ENCODE measurements around the gene PPP1R13B. TPM values are rescaled to one million over a fixed set of nuclear protein-coding genes. Genes with fewer than 3 reads are reported as not detected.
"Not testable (repeated sequence)": the region's sequence is repeated elsewhere in the genome, so short reads cannot be mapped to it uniquely, and the experiment has no call there.

Gene PPP1R13B
- total and polyA plus RNA-seq, 2 donors from 2014 or later = 15.1 to 69.4 TPM

DNA sequence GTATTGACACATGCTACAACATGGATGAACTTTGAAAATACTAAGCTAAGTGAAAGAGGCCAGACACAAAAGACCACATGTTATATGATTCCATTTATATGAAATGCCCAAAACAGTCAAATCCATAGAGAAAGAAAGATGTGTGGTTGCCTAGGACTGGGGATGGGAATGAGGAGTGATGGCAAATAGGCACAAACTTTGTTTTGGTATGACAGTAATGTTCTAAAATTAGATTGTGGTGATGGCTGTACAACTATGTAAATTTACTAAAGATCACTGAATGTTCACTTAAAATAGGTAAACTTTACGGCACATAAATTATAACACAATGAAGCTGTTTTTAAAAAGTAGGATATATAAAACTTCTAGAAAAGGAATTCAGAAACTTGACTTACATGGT lies 41.7 kb downstream of the PPP1R13B start:
- no peak for TF ChIP-seq CTCF (IDR thresholded peaks at IDR 0.05; ENCODE audit: borderline replicate concordance, extremely low read depth, insufficient read depth)
- Histone ChIP-seq H3K9me3 (ENCODE audit: control insufficient read depth in 2 of 3, insufficient read depth in 1 of 3, low read length in 3 of 3) (no peaks in the 10 kb centered on the region), H3K4me3 (ENCODE audit: low read length in 3 of 3) (no peak overlapping the region), H3K4me1 (ENCODE audit: control insufficient read depth in 2 of 3, insufficient read depth in 2 of 3, low read depth in 1 of 3, low read length in 3 of 3) (no peaks in the 10 kb centered on the region), H3K27me3 (ENCODE audit: control insufficient read depth, insufficient read depth, low read length) (no peaks in the 10 kb centered on the region), H3K27ac (ENCODE audit: low read depth in 2 of 2, low read length in 2 of 2) (no peak overlapping the region), H3K9ac (ENCODE audit: low read length in 3 of 3) (no peak overlapping the region), H3K36me3 (ENCODE audit: control insufficient read depth in 2 of 3, insufficient read depth in 3 of 3, low read length in 3 of 3) (no peaks in the 10 kb centered on the region)
- no peak for FAIRE-seq
- intact Hi-C loops (cut with DNase I) = no loop called here
- no peak for DNase-seq

DNA sequence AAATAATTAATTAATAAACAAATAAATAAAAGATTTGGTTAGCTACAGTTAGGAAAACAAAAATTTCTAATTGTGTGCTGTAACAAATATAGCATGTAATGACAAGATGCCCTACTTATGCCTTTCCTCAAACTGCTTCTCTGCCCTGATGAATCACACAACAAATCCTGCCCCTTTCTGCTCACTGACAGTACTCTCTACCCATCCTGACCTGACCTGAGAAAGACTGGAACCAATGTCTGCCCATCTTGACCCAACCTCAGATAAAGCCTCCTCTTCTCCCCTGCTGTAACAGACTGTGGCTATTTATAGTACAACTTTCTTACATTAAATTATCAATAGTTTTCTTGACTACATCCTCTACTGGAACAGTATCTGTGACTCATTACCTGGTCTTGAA lies 43.7 kb downstream of the PPP1R13B start:
- Histone ChIP-seq H3K36me3 (ENCODE audit: control insufficient read depth in 2 of 3, insufficient read depth in 3 of 3, low read length in 3 of 3) (no peaks in the 10 kb centered on the region), H3K4me1 (ENCODE audit: control insufficient read depth in 2 of 3, insufficient read depth in 2 of 3, low read depth in 1 of 3, low read length in 3 of 3) (no peaks in the 10 kb centered on the region), H3K4me3 (ENCODE audit: low read length in 3 of 3) (no peak overlapping the region), H3K27me3 (ENCODE audit: control insufficient read depth, insufficient read depth, low read length) (no peaks in the 10 kb centered on the region), H3K27ac (ENCODE audit: low read depth in 2 of 2, low read length in 2 of 2) (no peak overlapping the region), H3K9me3 (ENCODE audit: control insufficient read depth in 2 of 3, insufficient read depth in 1 of 3, low read length in 3 of 3) (no peaks in the 10 kb centered on the region), H3K9ac (ENCODE audit: low read length in 3 of 3) (no peak overlapping the region)
- DNase-seq (no peak), FAIRE-seq (no peak)
- no peak for TF ChIP-seq CTCF (IDR thresholded peaks at IDR 0.05; ENCODE audit: borderline replicate concordance, extremely low read depth, insufficient read depth)
- intact Hi-C loops (cut with DNase I) = no loop called here

DNA sequence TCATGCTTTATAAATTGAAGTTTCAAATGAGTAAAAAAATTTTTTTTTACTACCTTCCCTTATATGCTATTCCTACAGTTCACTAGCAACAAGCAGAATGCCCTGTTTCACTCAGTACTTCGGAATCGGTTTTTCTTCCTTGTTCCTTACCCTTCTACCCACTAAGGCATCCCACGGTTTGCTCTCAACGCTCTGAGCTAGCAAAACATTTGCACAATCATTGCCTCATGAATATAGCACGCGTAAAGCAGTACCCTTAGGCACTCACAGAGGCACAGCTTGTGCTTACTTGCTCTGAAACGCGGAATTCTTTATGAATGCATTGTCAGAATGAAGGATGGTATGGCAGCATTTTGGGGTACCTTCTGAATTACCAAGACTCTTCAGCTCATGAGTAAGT lies 45.0 kb downstream of the PPP1R13B start:
- Histone ChIP-seq H3K9me3 (ENCODE audit: control insufficient read depth in 2 of 3, insufficient read depth in 1 of 3, low read length in 3 of 3) (no peaks in the 10 kb centered on the region), H3K4me3 (ENCODE audit: low read length in 3 of 3) (no peak overlapping the region), H3K4me1 (ENCODE audit: control insufficient read depth in 2 of 3, insufficient read depth in 2 of 3, low read depth in 1 of 3, low read length in 3 of 3) (no peaks in the 10 kb centered on the region), H3K27me3 (ENCODE audit: control insufficient read depth, insufficient read depth, low read length) (no peaks in the 10 kb centered on the region), H3K36me3 (ENCODE audit: control insufficient read depth in 2 of 3, insufficient read depth in 3 of 3, low read length in 3 of 3) (no peaks in the 10 kb centered on the region), H3K27ac (ENCODE audit: low read depth in 2 of 2, low read length in 2 of 2) (no peak overlapping the region), H3K9ac (ENCODE audit: low read length in 3 of 3) (no peak overlapping the region)
- DNase-seq (no peak), FAIRE-seq (no peak)
- intact Hi-C loops (cut with DNase I) = no loop called here
- TF ChIP-seq CTCF (IDR thresholded peaks at IDR 0.05; ENCODE audit: borderline replicate concordance, extremely low read depth, insufficient read depth) = no peak

GRCh38 chr14:103801459-103801858 lies 45.9 kb downstream of the PPP1R13B start:
- Histone ChIP-seq H3K4me3 (ENCODE audit: low read length in 3 of 3) (no peak overlapping the region), H3K27ac (ENCODE audit: low read depth in 2 of 2, low read length in 2 of 2) (no peak overlapping the region), H3K9ac (ENCODE audit: low read length in 3 of 3) (no peak overlapping the region), H3K4me1 (ENCODE audit: control insufficient read depth in 2 of 3, insufficient read depth in 2 of 3, low read depth in 1 of 3, low read length in 3 of 3) (no peaks in the 10 kb centered on the region), H3K27me3 (ENCODE audit: control insufficient read depth, insufficient read depth, low read length) (no peaks in the 10 kb centered on the region), H3K9me3 (ENCODE audit: control insufficient read depth in 2 of 3, insufficient read depth in 1 of 3, low read length in 3 of 3) (no peaks in the 10 kb centered on the region), H3K36me3 (ENCODE audit: control insufficient read depth in 2 of 3, insufficient read depth in 3 of 3, low read length in 3 of 3) (peaks cover 0 to 2% (median under 1%) of the 10 kb centered on the region in 3 donors)
- TF ChIP-seq CTCF (IDR thresholded peaks at IDR 0.05; ENCODE audit: borderline replicate concordance, extremely low read depth, insufficient read depth) = no peak
- intact Hi-C loops (cut with DNase I) = no loop called here
- FAIRE-seq (no peak), DNase-seq (peak in 1 of 5 donors; percentile 12)

GRCh38 chr14:103793192-103793591 lies 54.2 kb downstream of the PPP1R13B start:
- intact Hi-C loops (cut with DNase I); H3K4me1 ChIP-seq (ENCODE audit: control insufficient read depth in 2 of 3, insufficient read depth in 2 of 3, low read depth in 1 of 3, low read length in 3 of 3); DNase-seq; H3K27ac ChIP-seq (ENCODE audit: low read depth in 2 of 2, low read length in 2 of 2); H3K9ac ChIP-seq (ENCODE audit: low read length in 3 of 3); FAIRE-seq; H3K4me3 ChIP-seq (ENCODE audit: low read length in 3 of 3); H3K27me3 ChIP-seq (ENCODE audit: control insufficient read depth, insufficient read depth, low read length); H3K9me3 ChIP-seq (ENCODE audit: control insufficient read depth in 2 of 3, insufficient read depth in 1 of 3, low read length in 3 of 3): not testable (repeated sequence)
- H3K36me3 ChIP-seq (ENCODE audit: control insufficient read depth in 2 of 3, insufficient read depth in 3 of 3, low read length in 3 of 3) = peaks cover 0 to 11% (median 3%) of the 10 kb centered on the region in 3 donors
